Stimulated activated CD8-positive, alpha-beta memory T cell treated with anti-CD3 and anti-CD28 coated beads, Interleukin-15, amount 100 ng/mL, for 24 hours (primary cell): ENCODE results near the gene G6PD.
"Not testable (repeated sequence)": the region's sequence is repeated elsewhere in the genome, so short reads cannot be mapped to it uniquely, and the experiment has no call there.

ENCODE experiments used
- DNase-seq: peaks from one replicate; pipeline ENCODE4 v3.0.0-alpha.2; 2020; ENCODE audit warnings: low read depth

The G6PD gene

GRCh38 chrX:154542723-154543424 is 3.8 kb downstream of the G6PD start:
- DNase-seq, result no peak

DNA sequence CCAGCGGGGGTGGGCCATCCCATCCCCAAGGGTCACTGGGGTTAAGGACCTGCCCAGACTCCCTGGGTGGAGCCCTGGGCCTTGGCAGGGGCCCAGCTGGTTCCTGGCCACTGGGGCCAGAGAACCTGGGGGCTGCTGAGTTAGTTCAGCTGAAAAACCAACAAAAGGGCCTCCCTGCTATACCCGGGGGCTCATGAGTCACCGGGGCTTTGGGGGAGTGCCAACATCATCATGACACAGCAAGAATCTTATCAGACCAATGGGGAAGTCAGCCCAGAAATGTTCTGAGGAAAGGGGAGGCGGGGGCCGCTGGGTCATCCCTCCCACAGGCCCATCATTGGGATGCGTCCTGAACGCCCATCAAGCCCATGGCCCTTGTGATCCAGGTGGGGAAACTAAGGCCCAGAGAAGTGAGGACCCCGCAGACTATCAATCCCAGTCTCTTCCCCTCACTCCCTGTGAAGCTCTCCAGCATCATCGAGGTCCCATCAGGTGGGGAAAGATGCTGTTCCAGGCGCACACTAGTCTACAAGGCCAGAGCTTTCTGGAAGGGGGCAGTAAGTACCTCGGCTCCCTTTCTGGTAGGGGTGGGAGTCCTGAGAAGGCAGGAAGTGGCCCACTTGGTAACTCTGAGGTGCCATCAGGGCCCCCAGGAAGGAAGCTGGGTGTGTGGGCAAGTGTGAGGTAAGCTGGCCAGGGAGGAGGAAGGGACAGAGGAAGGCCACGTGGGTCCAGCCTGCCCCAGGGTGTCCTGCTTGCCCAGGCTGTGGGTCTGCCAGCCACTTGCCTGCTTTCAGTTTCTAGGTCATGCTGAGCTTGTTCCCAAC is 4.5 kb downstream of the G6PD start:
- no peak for DNase-seq

DNA sequence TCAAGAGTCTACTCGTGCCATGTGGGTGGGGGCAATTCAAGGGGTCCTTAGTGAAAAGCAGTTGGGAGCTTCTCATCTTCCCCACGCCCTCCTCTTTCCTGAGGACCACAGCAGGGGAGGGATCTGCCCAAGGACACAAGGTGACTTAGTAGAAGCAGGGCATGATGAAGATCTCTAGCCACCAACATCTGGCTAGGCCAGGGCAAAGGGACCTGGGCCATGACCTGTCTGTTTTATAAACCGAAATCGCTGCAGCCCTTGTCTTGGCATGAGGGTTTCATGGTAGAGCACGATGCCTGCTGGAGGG is 5.1 kb downstream of the G6PD start:
- no peak for DNase-seq

GRCh38 chrX:154540897-154541535 is 5.6 kb downstream of the G6PD start:
- no peak for DNase-seq

DNA sequence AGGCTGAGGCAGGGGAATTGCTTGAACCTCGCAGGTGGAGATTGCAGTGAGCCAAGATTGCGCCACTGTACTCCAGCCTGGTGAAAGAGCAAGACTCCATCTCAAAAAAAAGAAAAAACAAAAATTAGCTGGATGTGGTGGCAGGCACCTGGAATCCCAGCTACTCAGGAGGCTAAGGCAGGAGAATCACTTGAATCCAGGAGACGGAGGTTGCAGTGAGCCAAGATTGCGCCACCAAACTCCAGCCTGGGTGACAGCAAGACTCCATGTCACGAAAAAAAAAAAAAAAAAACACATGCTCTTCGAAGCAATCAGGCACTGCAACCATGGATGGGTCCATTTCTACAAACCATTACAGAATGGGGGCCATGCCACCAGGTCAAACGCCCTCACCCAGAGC is 6.3 kb downstream of the G6PD start:
- DNase-seq, result not testable (repeated sequence)

DNA sequence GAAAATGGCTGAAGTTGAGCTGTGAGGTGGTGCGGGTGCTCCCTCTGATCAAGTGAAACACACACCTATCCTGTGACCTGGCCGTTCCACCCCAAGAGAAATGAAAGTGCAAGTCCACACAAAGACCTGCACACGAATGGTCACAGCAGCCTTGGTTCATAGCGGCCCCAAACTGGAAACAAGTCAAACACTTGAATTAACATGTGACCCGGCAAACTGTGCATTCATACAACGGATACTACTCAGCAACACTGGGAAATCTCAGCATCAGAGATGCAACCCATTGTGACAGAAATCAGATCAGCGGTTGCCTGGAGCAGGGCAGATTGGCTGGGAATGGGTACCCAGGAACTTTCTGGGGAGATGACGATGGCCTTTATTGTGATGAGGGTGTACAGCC is 7.6 kb downstream of the G6PD start:
- DNase-seq, result no peak

GRCh38 chrX:154535892-154536291 is 10.8 kb downstream of the G6PD start:
- no peak for DNase-seq

GRCh38 chrX:154534526-154535322 is 11.9 kb downstream of the G6PD start:
- DNase-seq, result peak; percentile 58

GRCh38 chrX:154532690-154533089 is 14.0 kb downstream of the G6PD start:
- no peak for DNase-seq

- DNase-seq, result no peak
These were observed 15.0 kb downstream of the G6PD start for GRCh38 chrX:154531626-154532025.

GRCh38 chrX:154530286-154530685 is 16.4 kb downstream of the G6PD start:
- DNase-seq, result no peak

DNA sequence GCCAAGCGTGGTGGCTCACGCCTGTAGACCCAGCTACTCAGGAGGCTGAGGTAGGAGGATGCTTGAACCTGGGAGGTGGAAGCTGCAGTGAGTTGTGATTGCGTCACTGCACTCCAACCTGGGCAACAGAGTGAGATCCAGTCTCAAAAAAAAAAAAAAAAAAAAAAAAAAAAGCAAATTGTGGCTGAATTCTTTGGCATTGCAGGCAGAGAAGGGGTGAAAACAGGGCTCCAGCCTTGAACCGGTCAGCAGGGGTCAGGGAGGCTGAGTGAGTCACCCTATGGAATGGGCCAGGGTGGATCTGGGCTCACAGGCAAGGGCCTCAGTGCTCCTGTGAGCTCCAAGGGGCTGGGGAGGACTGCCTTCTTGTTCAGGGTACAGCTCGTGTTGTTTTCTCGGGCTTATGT is 17.4 kb downstream of the G6PD start:
- DNase-seq, result no peak

DNA sequence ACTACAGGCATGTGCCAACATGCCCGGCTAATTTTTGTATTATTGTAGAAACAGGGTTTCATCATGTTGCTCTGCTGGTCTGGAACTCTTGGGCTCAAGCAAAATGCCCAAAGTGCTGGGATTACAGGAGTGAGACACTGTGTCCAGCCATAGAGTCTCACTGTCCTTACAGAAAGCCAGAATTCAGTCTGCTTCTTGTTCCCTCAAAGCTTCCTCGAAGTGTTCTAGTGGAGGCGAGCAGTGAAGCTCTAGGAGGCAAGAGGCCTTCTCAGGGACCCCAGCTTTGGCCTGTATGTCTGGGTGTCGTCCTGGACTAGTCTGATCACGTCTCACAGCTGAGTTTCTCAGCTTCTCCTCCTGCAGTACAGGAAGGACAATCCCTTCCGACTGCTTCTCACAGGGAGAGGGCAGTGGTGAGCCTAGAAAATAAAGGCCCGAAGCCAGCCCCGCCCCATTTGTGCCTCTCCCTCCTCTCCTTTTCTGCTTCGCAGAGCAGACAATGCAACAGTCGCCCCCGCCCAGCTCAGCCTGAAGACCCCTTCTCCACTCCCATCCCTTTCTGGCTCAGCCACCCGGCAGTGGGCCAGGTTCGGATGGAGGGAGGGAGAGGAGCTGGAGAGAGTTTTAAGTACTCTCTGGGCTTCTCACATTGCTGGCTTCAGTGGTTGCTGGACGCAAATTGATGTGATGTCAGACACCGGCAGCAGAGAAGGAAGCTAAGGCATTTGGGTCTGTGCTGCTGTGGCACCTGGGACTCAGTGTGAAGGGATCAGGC is 19.6 kb downstream of the G6PD start:
- no peak for DNase-seq

DNA sequence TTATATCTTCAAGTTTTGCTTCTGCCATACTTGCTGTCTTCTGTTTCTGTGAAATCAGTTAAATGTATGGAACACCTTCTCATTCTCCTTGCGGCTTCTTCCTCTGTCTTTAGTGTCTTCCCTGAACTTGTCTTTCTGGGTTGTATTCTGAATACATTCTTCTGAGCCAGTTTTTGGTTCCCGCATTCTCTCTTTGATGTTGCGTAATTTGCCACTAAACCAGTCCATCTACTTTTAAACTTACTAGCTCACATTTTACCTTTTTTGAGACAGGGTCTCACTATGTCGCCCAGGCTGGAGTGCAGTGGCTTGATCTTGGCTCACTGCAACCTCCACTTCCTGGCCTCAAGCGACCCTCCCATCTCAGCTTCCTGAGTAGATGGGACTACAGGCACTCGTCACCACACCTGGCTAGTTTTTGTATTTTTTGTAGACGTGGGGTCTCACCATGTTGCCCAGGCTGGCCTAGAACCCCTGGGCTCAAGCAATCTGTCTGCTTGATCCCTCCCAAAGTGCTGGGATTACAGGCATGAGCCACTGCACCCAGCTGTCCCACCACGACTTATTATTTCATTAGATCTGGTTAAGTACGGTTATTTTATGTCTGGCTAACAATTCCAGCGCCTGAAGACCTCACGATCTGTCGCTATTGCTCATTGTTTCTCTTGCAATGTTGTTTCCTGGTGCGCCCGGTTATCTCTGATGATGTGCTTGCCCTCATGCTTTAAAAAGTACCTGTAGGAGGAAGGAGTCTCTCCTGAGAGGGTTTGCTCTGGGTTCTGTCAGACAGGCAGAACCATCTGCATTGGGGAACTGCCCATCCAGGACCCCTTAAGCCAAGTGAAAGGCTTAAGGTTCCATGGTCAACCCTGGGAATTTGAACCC is 20.8 kb downstream of the G6PD start:
- DNase-seq, result no peak

DNA sequence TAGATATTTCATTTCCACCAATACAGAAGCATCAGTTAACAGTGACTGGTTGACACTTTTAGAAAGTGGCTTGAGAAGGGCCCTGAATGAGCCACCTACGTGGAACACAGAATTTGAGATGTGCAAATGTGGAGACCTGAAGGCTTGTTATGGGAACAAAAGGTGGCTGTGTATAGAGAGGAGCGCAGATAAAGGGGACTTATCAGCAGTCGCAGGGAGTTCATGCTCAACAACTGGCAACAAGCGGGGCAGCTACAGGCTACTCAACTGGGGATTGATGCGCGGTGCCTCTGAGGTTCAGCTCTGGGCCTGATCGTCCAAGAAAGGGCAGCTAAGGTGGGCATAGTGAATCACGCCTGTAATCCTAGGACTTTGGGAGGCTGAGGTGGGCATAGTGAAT is 27.3 kb downstream of the G6PD start:
- DNase-seq, result no peak

GRCh38 chrX:154517101-154517781 is 29.4 kb downstream of the G6PD start:
- DNase-seq, result no peak

GRCh38 chrX:154516656-154517100 is 30.0 kb downstream of the G6PD start:
- no peak for DNase-seq

DNA sequence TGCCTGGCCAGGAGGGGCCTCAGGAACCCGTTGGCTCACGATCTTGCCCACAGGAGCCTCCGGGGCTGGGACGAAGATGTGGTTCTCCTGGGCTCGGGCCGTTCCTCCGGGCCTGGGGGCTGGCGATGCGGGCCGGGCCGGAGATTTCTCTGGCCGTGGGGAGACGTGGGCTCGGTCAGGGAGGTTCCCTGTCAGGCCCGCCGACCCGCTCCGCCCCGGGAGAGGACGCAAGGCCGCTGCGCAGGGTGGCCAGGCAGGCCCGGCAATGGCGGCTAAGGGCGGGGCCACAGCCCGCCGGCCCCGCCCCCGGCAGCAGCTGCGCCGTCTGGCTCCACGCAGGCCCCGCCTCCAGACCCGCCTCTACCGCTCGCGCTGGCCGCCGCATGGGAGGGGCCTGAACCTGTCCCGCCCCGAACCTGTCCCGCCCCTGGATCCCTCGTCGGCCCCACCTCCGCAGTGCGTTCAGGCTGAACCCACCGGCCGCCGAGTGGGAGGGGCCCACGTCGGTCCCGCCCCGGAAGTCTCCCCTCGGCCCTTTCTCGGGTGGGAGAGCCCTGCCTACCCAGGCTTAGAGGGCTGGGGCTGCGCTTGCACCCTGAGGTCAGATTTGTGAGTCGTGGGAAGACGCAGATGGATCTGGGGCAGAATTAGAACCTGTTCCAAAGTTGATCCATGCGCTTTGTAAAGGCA is 30.5 kb downstream of the G6PD start, which contains the start of gene FAM3A:
TSS of gene FAM3A (minus strand) at position 267 of the 690 bp plus-strand sequence. CDS start 460 bp downstream, outside the sequence.
- DNase-seq, result peak; percentile 73
